HG03060 (cell line): Measurements from ENCODE around the gene MKRN2.

Source experiments
- ATAC-seq: cut with Tn5 transposase; IDR thresholded peaks from one replicate; pipeline ENCODE4 v1.9.1; 2021; ENCODE audit warnings: low read depth, moderate number of reproducible peaks; ENCODE audit not compliant: unreplicated experiment

The MKRN2 gene

GRCh38 chr3:12549971-12550760 lies 6.7 kb upstream of the MKRN2 start:
- ATAC-seq: no peak

GRCh38 chr3:12553921-12554391 lies 2.9 kb upstream of the MKRN2 start:
- ATAC-seq: no peak

DNA sequence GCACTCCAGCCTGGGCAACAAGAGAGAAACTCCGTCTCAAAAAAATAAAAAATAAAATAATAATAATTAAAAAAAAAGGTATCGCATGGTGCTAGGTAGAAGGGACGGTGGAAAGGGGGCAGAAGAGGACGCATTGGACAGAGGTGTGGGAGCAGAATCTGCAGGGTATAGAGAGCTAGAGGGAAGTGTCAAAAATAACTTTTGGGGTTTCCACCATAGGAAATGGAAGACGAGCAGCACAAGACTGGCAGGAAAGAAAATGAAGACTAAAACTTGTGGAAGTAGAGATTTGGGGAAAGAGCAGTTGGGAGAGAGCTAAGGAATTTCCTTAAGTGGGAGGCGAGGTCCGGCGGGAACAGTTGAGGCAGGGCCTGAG lies 585 bp upstream of the MKRN2 start:
- ATAC-seq: no peak

- no peak for ATAC-seq
Measured at GRCh38 chr3:12557473-12558100, 700 bp downstream of the MKRN2 start.

- no peak for ATAC-seq
Measured at GRCh38 chr3:12558706-12559105, 1.8 kb downstream of the MKRN2 start.

DNA sequence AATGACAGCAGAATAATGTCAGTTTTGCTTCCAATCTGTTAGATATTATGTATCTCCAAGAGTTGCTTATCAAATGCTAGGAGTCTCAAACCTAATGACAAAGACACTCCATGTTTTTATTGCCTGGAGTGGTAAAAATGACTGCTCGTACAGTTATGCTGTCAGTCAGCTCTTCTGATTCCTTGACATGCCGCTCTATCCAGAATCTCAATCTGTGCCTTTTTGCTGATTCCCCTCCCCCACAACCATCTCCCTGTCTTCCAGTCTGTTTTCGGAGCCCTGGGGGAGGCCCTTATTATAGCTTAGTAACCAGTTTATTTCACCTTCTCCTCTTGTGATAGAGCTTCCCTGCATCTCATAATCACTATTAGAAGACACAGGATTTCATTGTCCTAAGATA lies 2.6 kb downstream of the MKRN2 start:
- no peak for ATAC-seq

DNA sequence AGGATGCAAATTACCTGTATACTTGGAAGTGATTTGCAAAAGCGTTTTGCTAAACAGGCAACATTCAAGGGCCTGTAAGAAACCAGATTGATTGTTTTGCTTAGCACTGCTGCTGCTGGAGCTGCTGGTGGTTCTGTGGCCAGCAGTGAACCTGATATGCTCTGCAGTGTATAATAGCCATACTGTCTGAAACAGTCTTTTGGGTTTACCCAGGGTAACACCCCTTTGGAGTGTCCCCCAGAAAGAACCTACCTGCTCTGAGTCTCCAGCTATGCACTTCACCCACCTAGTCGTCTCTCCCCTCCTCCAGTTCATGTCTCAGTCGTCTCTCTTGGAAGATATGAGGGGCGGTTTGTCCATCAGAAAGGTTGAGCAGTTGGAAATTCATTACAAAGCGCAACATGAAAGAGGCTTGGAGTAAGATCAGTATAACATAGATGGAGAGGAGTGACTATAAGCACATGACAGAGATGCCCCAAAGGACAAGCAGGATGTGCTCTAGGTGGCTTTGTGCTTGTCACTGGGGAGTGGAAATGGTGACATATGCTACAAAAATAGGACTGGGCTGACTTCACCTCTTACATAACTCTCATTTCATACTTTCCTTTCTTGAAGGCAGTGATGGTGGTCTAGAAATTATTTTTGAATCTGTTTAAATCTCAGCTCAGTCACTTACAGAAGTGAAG lies 3.8 kb downstream of the MKRN2 start:
- ATAC-seq: peak; percentile 38

DNA sequence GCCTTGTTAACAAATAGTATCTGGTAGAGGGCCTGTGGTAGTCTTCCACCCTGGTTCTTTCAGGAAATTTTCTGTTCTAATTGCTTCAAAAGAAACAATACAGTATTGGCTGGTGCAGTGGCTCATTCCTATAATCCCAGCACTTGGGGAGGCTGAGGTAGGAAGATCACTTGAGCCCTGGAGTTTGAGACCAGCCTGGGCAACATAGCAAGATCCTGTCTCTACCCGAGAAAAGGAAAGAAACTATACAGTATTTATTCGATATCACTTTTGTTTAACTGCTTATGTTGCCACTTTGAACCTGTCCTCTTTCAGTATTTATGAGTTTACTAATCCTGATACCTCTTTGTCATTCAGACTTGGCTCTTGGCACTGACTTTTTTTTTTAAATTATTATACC lies 4.5 kb downstream of the MKRN2 start:
- no peak for ATAC-seq

GRCh38 chr3:12562451-12562850 lies 5.6 kb downstream of the MKRN2 start:
- no peak for ATAC-seq

DNA sequence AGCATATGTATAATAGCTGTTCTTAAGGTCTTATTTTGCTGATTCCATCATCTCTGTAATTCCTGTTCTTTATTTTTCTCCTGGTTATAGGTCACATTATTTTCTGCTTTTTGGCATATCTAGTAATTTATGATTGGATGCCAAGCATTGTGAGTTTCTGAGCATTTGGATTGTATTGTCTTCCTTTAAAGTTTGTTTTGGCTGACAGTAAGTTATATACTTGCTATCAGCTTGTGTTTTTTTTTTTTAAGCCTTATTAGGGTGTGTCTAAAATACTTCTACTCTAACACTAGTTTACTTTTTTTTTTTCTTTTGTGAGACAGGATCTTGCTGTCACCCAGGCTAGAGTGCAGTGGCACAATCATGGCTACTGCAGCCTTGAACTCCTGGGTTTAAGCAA lies 10.1 kb downstream of the MKRN2 start:
- no peak for ATAC-seq

DNA sequence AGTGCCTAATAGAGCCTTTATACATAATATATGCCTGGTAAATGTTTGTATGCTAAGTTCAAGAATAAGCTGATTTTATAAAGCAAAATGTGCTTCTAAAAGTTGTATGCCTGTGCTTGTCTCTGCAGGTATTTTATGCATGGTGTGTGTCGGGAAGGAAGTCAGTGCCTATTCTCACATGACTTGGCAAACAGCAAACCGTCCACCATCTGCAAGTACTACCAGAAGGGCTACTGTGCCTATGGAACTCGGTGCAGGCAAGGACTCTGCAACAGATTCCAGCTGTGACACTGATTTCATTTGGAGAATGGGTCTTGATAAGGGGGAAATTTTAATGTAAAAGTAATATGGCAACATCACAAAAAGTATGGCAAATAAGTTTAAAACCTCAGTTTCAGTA lies 11.9 kb downstream of the MKRN2 start:
- no peak for ATAC-seq

GRCh38 chr3:12569836-12570235 lies 12.9 kb downstream of the MKRN2 start:
- no peak for ATAC-seq

- no peak for ATAC-seq
Measured at GRCh38 chr3:12571986-12572385, 15.1 kb downstream of the MKRN2 start.

GRCh38 chr3:12574131-12574530 lies 17.2 kb downstream of the MKRN2 start:
- no peak for ATAC-seq

GRCh38 chr3:12574661-12575060 lies 17.8 kb downstream of the MKRN2 start:
- no peak for ATAC-seq

- ATAC-seq: no peak
Measured at GRCh38 chr3:12577379-12577778, 20.5 kb downstream of the MKRN2 start.

GRCh38 chr3:12578742-12579141 lies 21.9 kb downstream of the MKRN2 start:
- ATAC-seq: no peak

- ATAC-seq: no peak
Measured at GRCh38 chr3:12579456-12579855, 22.6 kb downstream of the MKRN2 start.

GRCh38 chr3:12579905-12580304 lies 23.0 kb downstream of the MKRN2 start:
- no peak for ATAC-seq

- no peak for ATAC-seq
Measured at GRCh38 chr3:12582730-12583129, 25.8 kb downstream of the MKRN2 start.

- no peak for ATAC-seq
Measured at GRCh38 chr3:12583280-12583679, 26.4 kb downstream of the MKRN2 start.

GRCh38 chr3:12584083-12584482 lies 27.2 kb downstream of the MKRN2 start:
- ATAC-seq: no peak
